HepG2 (cell line): Measurements from ENCODE around the gene NREP. TPM values are rescaled to one million over a fixed set of nuclear protein-coding genes. Genes with fewer than 3 reads are reported as not detected.
A peak's percentile ranks its signal among the peaks of the same experiment; 100 is the strongest.

Experiments used
- ATAC-seq: fragments of 200-7000 bp; cut with Tn5 transposase; 3 replicates; pipeline ENCODE4 v1.9.1; 2020; ENCODE audit warnings: mild to moderate bottlenecking, moderate library complexity
- BruUV-seq: library from RNA; stranded (reverse); fragments of 400-500 nt; replicated peaks from 2 replicates; lab custom pipeline; 2021; lab: Mats Ljungman, UMichigan
- CTCF ChIA-PET: fragments of 300-600 bp; formaldehyde crosslinking; extraction: SDS; loops from one replicate; lab custom pipeline; 2021; ENCODE audit warnings: low total read pairs, inconsistent platforms, low intra/inter-chr PET ratio; lab: Yijun Ruan, JAX
- POLR2A ChIA-PET: fragments of 350-600 bp; sonication (Branson Sonifier 250); formaldehyde crosslinking; loops from one replicate; lab custom pipeline; 2020; ENCODE audit warnings: antibody characterized with exemption, inconsistent platforms; lab: Yijun Ruan, JAX
- DNase-seq: peaks from one replicate; pipeline ENCODE4 v3.0.0-alpha.2; 2015; ENCODE audit warnings: low spot score
- FAIRE-seq: peaks from 3 replicates; lab custom pipeline; 2011; peaks lifted over from hg19 to GRCh38; lab: Jason Lieb, UNC
- H2AFZ ChIP-seq: one replicate; pipeline ENCODE4 v1.6.1; 2011; ENCODE audit warnings: low read length, inconsistent platforms
- H3K27ac ChIP-seq: fragments of 300-600 bp; 3 replicates; pipeline ENCODE4 v1.8.0; 2011; ENCODE audit warnings: mixed run types, mild to moderate bottlenecking, mixed read lengths, low read length, inconsistent platforms; ENCODE audit not compliant: insufficient read depth; ENCODE audit errors: extremely low read length
- H3K27me3 ChIP-seq, 2 experiments: fragments of 200-600 bp in 1 of 2; 2 replicates in 1 of 2; 3 replicates in 1 of 2; pipeline versions ENCODE4 v1.6.0 to v1.8.0; 2011; ENCODE audit warnings: low read length in 2 of 2, mild to moderate bottlenecking in 2 of 2, moderate library complexity in 2 of 2, inconsistent platforms in 1 of 2; ENCODE audit not compliant: insufficient read depth in 2 of 2, control insufficient read depth in 1 of 2
- H3K36me3 ChIP-seq, 2 experiments: fragments of 200-600 bp in 1 of 2; replicated peaks in 1 of 2; 2 replicates in 1 of 2; 3 replicates in 1 of 2; pipeline versions ENCODE4 v1.5.1 to v1.8.0; 2011; ENCODE audit warnings: low read length in 2 of 2, inconsistent platforms in 1 of 2; ENCODE audit not compliant: insufficient read depth in 2 of 2, control insufficient read depth in 1 of 2
- H3K4me1 ChIP-seq: 2 replicates; pipeline ENCODE4 v1.5.1; 2012; ENCODE audit warnings: low read length, inconsistent platforms; ENCODE audit not compliant: insufficient read depth
- H3K4me2 ChIP-seq: 2 replicates; pipeline ENCODE4 v1.6.0; 2011; ENCODE audit warnings: low read depth, low read length, inconsistent platforms
- H3K4me3 ChIP-seq, 3 experiments: fragments of 200-600 bp in 1 of 3; sonication (generic), shearing (Covaris generic) in 1 of 3; replicated peaks in 1 of 3; 2 replicates each; pipeline ENCODE4 v1.5.1; 2011 to 2016; ENCODE audit warnings: low read length in 3 of 3, inconsistent platforms in 2 of 3, low read depth in 2 of 3, mild to moderate bottlenecking in 2 of 3, control low read depth in 1 of 3, mixed read lengths in 1 of 3; ENCODE audit not compliant: insufficient read depth in 1 of 3
- H3K79me2 ChIP-seq: one replicate; pipeline ENCODE4 v1.6.1; 2011; ENCODE audit warnings: low read length, inconsistent platforms; ENCODE audit not compliant: insufficient read depth
- H3K9ac ChIP-seq: 2 replicates; pipeline ENCODE4 v1.6.0; 2011; ENCODE audit warnings: mild to moderate bottlenecking, low read depth, low read length, inconsistent platforms; ENCODE audit not compliant: insufficient read depth
- H3K9me3 ChIP-seq: 2 replicates; pipeline ENCODE4 v1.5.1; 2012; ENCODE audit warnings: mild to moderate bottlenecking, low read length
- H4K20me1 ChIP-seq: 2 replicates; pipeline ENCODE4 v1.6.0; 2011; ENCODE audit warnings: inconsistent platforms, mild to moderate bottlenecking, low read length, moderate library complexity; ENCODE audit not compliant: insufficient read depth
- KMT2B ChIP-seq: IDR thresholded peaks from 2 replicates; pipeline ENCODE4 v1.6.1; 2016; ENCODE audit warnings: missing genetic modification reagents, missing compliant biosample characterization
- MAFF ChIP-seq: IDR thresholded peaks from 2 replicates; pipeline ENCODE4 v1.6.1; 2011; ENCODE audit warnings: low read depth, low read length, improper control_type of control experiment
- MAFK ChIP-seq, 2 experiments: IDR thresholded peaks in 1 of 2; conservative IDR thresholded peaks in 1 of 2; 2 replicates each; pipeline ENCODE4 v1.6.1; 2011; ENCODE audit warnings: improper control_type of control experiment in 2 of 2, low read length in 2 of 2
- NFE2L2 ChIP-seq: fragments of 150-350 bp; IDR thresholded peaks from 2 replicates; pipeline ENCODE4 v1.6.1; 2014; ENCODE audit warnings: low read length
- SALL2 ChIP-seq: sonication (generic); formaldehyde crosslinking; IDR thresholded peaks from 2 replicates; pipeline ENCODE4 v1.8.1; 2023; ENCODE audit warnings: mild to moderate bottlenecking, missing genetic modification reagents, inconsistent platforms
- TSC22D2 ChIP-seq: sonication (generic); formaldehyde crosslinking; IDR thresholded peaks from 2 replicates; pipeline ENCODE4 v1.5.1; 2020; ENCODE audit warnings: missing genetic modification reagents, mild to moderate bottlenecking, borderline replicate concordance
- ZNF34 ChIP-seq: sonication (generic); formaldehyde crosslinking; IDR thresholded peaks from 2 replicates; pipeline ENCODE4 v1.4.0; 2020; ENCODE audit warnings: mild to moderate bottlenecking, missing genetic modification reagents, borderline replicate concordance
- ZNF513 ChIP-seq: sonication (generic); formaldehyde crosslinking; conservative IDR thresholded peaks from 2 replicates; pipeline ENCODE4 v1.5.0; 2020; ENCODE audit warnings: missing genetic modification reagents
- ZNF564 ChIP-seq: sonication (generic); formaldehyde crosslinking; IDR thresholded peaks from 2 replicates; pipeline ENCODE4 v1.8.1; 2023; ENCODE audit warnings: mild to moderate bottlenecking, missing genetic modification reagents
- WGBS: methylation state at CpG from one replicate; pipeline ENCODE4 v1.1.6; 2017; ENCODE audit warnings: low lambda C conversion rate; 5-methylcytosine and 5-hydroxymethylcytosine counted together
- in situ Hi-C: cut with HindIII; loops from 2 replicates; pipeline ENCODE4 v1.10.0; 2017; ENCODE audit warnings: low pct_unique_long_range_greater_than_20kb; ENCODE audit not compliant: extremely low pct_ligation_motif_present
- intact Hi-C: fragments of 100-400 bp; cut with micrococcal nuclease; formaldehyde crosslinking; loops from one replicate; pipeline ENCODE4 v1.10.0; 2022; ENCODE audit not compliant: unreplicated experiment
- polyA plus RNA-seq, 8 experiments: library from polyadenylated mRNA; depleted of rRNA in 3 of 8; stranded (reverse) in 7 of 8; unstranded in 1 of 8; fragments of >200 nt; fragmentation: Illumina TruSeq in 4 of 8; extraction: Trizol in 4 of 8; gene quantifications; 2 replicates each; pipeline versions ENCODE4 v1.2.1 to v1.2.3, GENCODE V29; 2011 to 2016; ENCODE audit warnings: low read depth in 4 of 8, missing spikeins in 1 of 8, mixed read lengths in 1 of 8; ENCODE audit not compliant: insufficient read depth in 1 of 8
- total RNA-seq, 5 experiments: library from RNA; depleted of rRNA; stranded (reverse); fragments of >200 nt; fragmentation: Illumina TruSeq; extraction: Trizol; gene quantifications; 2 replicates each; pipeline ENCODE4 v1.2.3, GENCODE V29; 2016; ENCODE audit warnings: low read depth in 1 of 5

The NREP gene
- total and polyA plus RNA-seq, 2 of the 13 experiments (the other 11 are each of a cell fraction or from before 2014, with no cell fraction given): 40.5 to 102 TPM

DNA sequence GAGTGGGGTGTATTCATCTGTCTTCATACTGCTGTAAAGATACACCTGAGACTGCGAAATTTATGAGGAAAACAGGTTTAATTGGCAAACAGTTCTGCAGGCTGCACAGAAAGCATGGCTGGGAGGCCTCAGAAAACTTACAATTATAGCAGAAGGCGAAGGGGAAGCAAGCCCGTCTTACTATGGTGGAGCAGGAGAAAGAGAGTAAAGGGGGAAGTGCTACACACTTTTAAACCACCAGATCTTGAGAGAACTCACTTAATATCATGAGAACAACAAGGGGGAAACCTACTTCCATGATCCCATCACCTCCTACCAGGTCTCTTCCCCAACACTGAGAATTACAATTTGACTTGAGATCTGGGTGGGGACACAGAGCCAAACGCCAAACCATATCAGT lies 12.5 kb upstream of the NREP start:
- no peaks in the 10 kb centered on the region for H3K36me3 ChIP-seq
- H3K27me3 ChIP-seq: peaks cover 0 to 3% of the 10 kb centered on the region in 2 experiments; a peak in 1 of 5 replicates
- in situ Hi-C loops (no loop called here), intact Hi-C loops (no loop called here)
- FAIRE-seq: no peak
- WGBS: 64% methylated on average over 4 of the region's 4 CpGs
- ATAC-seq: no peak
- ChIA-PET POLR2A (no interaction called here), CTCF (no interaction called here)
- no peak for DNase-seq
- no peak overlapping the region for H3K9ac ChIP-seq
- no peak for TF ChIP-seq TSC22D2
- no peak overlapping the region for H3K4me3 ChIP-seq
- H4K20me1 ChIP-seq: no peaks in the 10 kb centered on the region
- H3K4me1 ChIP-seq: peaks cover 13% of the 10 kb centered on the region
- H3K79me2 ChIP-seq: no peaks in the 10 kb centered on the region
- no peak overlapping the region for H3K4me2 ChIP-seq
- no peak overlapping the region for H3K27ac ChIP-seq
- BruUV-seq: no TSS peak
- H2AFZ ChIP-seq: no peak overlapping the region
- H3K9me3 ChIP-seq: no peaks in the 10 kb centered on the region

DNA sequence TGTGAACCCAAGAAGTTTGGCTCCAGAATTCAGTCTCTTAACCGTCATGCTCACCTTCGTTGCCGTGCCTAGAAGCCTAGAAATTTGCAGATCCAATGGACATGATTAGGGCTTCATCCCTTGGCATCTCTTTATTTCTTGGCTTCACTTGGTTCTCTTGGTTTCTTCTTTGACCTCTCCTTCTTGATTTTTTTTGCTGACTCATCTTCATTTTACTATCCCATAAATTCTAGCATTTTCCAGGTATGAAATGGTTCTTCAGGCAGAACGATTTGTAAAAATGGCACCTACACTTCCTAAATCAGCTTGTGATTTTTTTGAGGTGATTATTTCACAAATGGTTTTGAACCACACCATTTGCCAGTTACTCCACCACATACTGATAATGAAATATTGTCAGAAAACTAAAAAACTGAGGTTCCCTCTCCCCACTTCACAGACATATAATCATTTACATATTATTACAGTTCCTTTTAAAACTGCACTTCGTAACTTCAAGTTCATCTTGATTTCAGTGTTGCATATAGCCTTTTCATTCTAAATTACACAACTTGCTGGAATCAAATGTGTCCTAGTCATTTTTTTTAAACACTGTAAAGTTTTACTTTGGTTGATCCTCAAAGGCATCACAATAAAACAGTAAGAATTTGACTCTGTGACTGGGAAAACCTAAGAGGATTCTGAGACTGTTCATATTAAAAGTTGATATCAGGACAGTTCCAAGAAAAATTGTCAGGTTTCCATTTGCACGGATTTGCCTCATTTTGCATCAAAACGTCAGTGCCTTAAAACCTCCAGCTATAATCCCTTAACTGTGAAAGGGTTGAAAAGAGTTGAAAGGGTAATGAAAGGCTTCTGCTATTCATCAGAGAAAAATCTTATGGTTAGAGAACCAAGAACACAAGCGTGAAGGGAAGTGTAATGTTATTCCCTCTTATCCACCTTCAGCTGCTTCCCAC lies 8.9 kb upstream of the NREP start:
- FAIRE-seq: no peak
- H3K4me3 ChIP-seq: no peak overlapping the region
- H3K36me3 ChIP-seq: no peaks in the 10 kb centered on the region
- no peak overlapping the region for H3K9ac ChIP-seq
- BruUV-seq: no TSS peak
- DNase-seq: no peak
- intact Hi-C loops: no loop called here
- no peaks in the 10 kb centered on the region for H3K9me3 ChIP-seq
- in situ Hi-C loops: no loop called here
- H3K27ac ChIP-seq: no peak overlapping the region
- H2AFZ ChIP-seq: no peak overlapping the region
- peaks cover 0 to 10% of the 10 kb centered on the region in 2 experiments; a peak in 1 of 5 replicates for H3K27me3 ChIP-seq
- 35% methylated on average over 8 of the region's 8 CpGs for whole genome bisulfite sequencing
- no peaks in the 10 kb centered on the region for H3K79me2 ChIP-seq
- ATAC-seq: no peak
- H3K4me2 ChIP-seq: no peak overlapping the region
- ChIA-PET CTCF (no interaction called here), POLR2A (interaction anchor here (1.3 to 1.4 kb wide), 2 partner anchors 8 to 9 kb away, joined by 3 to 4 read pairs; partner anchors contain the start of gene NREP)
- H4K20me1 ChIP-seq: no peaks in the 10 kb centered on the region
- peaks cover 15% of the 10 kb centered on the region for H3K4me1 ChIP-seq
- no peak for TF ChIP-seq ZNF34
- TF ChIP-seq NFE2L2: peak; percentile 84
- TF ChIP-seq ZNF513 (CRISPR knock-in tag): no peak
- peak; percentile 95 for TF ChIP-seq MAFF
- peak; percentile 90 to 97 for TF ChIP-seq MAFK (conservative IDR thresholded peaks at IDR 0.05 in 1 of 2, IDR thresholded peaks at IDR 0.05 in 1 of 2; ENCODE audit: low read length in 2 of 2)
- TF ChIP-seq SALL2 (CRISPR knock-in tag): no peak
- no peak for TF ChIP-seq ZNF564
- no peak for TF ChIP-seq KMT2B (CRISPR knock-in tag)
